CD14-positive monocyte (primary cell): ENCODE measurements around the gene ZBTB38. TPM values are rescaled to one million over a fixed set of nuclear protein-coding genes. Genes with fewer than 3 reads are reported as not detected.

Experiments used
- DNase-seq, 3 donors: peaks; one replicate each; pipeline ENCODE4 v3.0.0-alpha.2; 2011 to 2022
- H2AFZ ChIP-seq: 2 replicates; pipeline ENCODE4 v1.6.0; 2012; ENCODE audit warnings: mild to moderate bottlenecking, low read depth, low read length, inconsistent platforms; ENCODE audit not compliant: insufficient read depth, poor library complexity, severe bottlenecking
- H3K27ac ChIP-seq, 2 donors: 1 replicate in 1 of 2; 2 replicates in 1 of 2; pipeline ENCODE4 v1.5.1; 2012 to 2013; ENCODE audit warnings: low read length in 2 of 2, control low read depth in 1 of 2, inconsistent platforms in 1 of 2, low read depth in 1 of 2, mild to moderate bottlenecking in 1 of 2
- H3K27me3 ChIP-seq, 2 donors: one replicate each; pipeline versions ENCODE4 v1.6.0 to v1.6.1; 2011 to 2013; ENCODE audit warnings: low read length in 2 of 2; ENCODE audit not compliant: control insufficient read depth in 2 of 2, insufficient read depth in 2 of 2
- H3K36me3 ChIP-seq, 2 donors: replicated peaks in 1 of 2; 1 replicate in 1 of 2; 2 replicates in 1 of 2; pipeline versions ENCODE4 v1.5.1 to v1.6.1; 2012 to 2013; ENCODE audit warnings: low read length in 2 of 2, control low read depth in 1 of 2, inconsistent platforms in 1 of 2, mild to moderate bottlenecking in 1 of 2; ENCODE audit not compliant: insufficient read depth in 2 of 2, control insufficient read depth in 1 of 2
- H3K4me1 ChIP-seq, 2 donors: 1 replicate in 1 of 2; 2 replicates in 1 of 2; pipeline versions ENCODE4 v1.5.1 to v1.6.1; 2012 to 2013; ENCODE audit warnings: low read length in 2 of 2, control low read depth in 1 of 2, inconsistent platforms in 1 of 2, mild to moderate bottlenecking in 1 of 2, moderate library complexity in 1 of 2; ENCODE audit not compliant: insufficient read depth in 2 of 2, control insufficient read depth in 1 of 2
- H3K4me2 ChIP-seq: replicated peaks from 2 replicates; pipeline ENCODE3; 2012; ENCODE audit warnings: low read length, moderate library complexity, mild to moderate bottlenecking; ENCODE audit not compliant: poor library complexity, severe bottlenecking; ENCODE audit errors: extremely low read depth
- H3K4me3 ChIP-seq, 3 experiments: fragments of 200-600 bp in 1 of 3; sonication (generic) in 1 of 3; replicated peaks in 1 of 3; 1 replicate in 2 of 3; 2 replicates in 1 of 3; pipeline ENCODE4 v1.5.1; 2011 to 2013; ENCODE audit warnings: low read length in 3 of 3, mild to moderate bottlenecking in 3 of 3, control low read depth in 2 of 3, low read depth in 2 of 3, inconsistent platforms in 1 of 3, moderate library complexity in 1 of 3
- H3K79me2 ChIP-seq: 2 replicates; pipeline ENCODE4 v1.6.0; 2012; ENCODE audit warnings: mild to moderate bottlenecking, control low read depth, inconsistent platforms, low read length, moderate library complexity; ENCODE audit not compliant: insufficient read depth
- H3K9ac ChIP-seq: 2 replicates; pipeline ENCODE4 v1.6.0; 2017; ENCODE audit warnings: low read length, mild to moderate bottlenecking; ENCODE audit not compliant: insufficient read depth, poor library complexity, severe bottlenecking
- H3K9me3 ChIP-seq, 2 donors: replicated peaks in 1 of 2; 1 replicate in 1 of 2; 2 replicates in 1 of 2; pipeline versions ENCODE4 v1.5.1 to v1.6.1; 2012 to 2013; ENCODE audit warnings: low read length in 2 of 2, control low read depth in 1 of 2; ENCODE audit not compliant: control insufficient read depth in 1 of 2, insufficient read depth in 1 of 2
- H4K20me1 ChIP-seq: 2 replicates; pipeline ENCODE4 v1.6.0; 2012; ENCODE audit warnings: mild to moderate bottlenecking, low read length, control low read depth, moderate library complexity; ENCODE audit not compliant: insufficient read depth
- H3K27ac Mint-ChIP-seq, 7 donors: one replicate each; pipeline ENCODE4 v1.8.0; 2020; ENCODE audit warnings: mild to moderate bottlenecking in 7 of 7, mixed read lengths in 7 of 7, moderate library complexity in 6 of 7, inconsistent platforms in 2 of 7
- H3K27me3 Mint-ChIP-seq, 3 donors: one replicate each; pipeline ENCODE4 v1.8.0; 2021 to 2022; ENCODE audit warnings: low read depth in 3 of 3, mild to moderate bottlenecking in 3 of 3, mixed read lengths in 3 of 3, moderate library complexity in 3 of 3, inconsistent platforms in 1 of 3
- H3K36me3 Mint-ChIP-seq, 2 donors: one replicate each; pipeline ENCODE4 v1.8.0; 2020; ENCODE audit warnings: mixed read lengths in 2 of 2, inconsistent platforms in 1 of 2, mild to moderate bottlenecking in 1 of 2
- H3K4me1 Mint-ChIP-seq: one replicate; pipeline ENCODE4 v1.8.0; 2020; ENCODE audit warnings: mild to moderate bottlenecking, mixed read lengths
- H3K4me3 Mint-ChIP-seq, 2 donors: one replicate each; pipeline ENCODE4 v1.8.0; 2020; ENCODE audit warnings: mild to moderate bottlenecking in 2 of 2, mixed read lengths in 2 of 2, moderate library complexity in 1 of 2
- H3K9me3 Mint-ChIP-seq, 7 donors: one replicate each; pipeline ENCODE4 v1.8.0; 2020 to 2022; ENCODE audit warnings: mixed read lengths in 7 of 7, mild to moderate bottlenecking in 6 of 7, moderate library complexity in 6 of 7, inconsistent platforms in 2 of 7
- CTCF ChIP-seq: fragments of 200-600 bp; IDR thresholded peaks from one replicate; pipeline ENCODE4 v1.8.0; 2022; ENCODE audit warnings: antibody characterized with exemption, mild to moderate bottlenecking
- WGBS: methylation state at CpG from one replicate; pipeline ENCODE4 v1.1.5; 2013; ENCODE audit warnings: missing lambda C conversion rate; ENCODE audit not compliant: insufficient coverage; 5-methylcytosine and 5-hydroxymethylcytosine counted together
- intact Hi-C, 2 donors: fragments of 100-400 bp; cut with micrococcal nuclease; formaldehyde crosslinking; loops; one replicate each; pipeline versions ENCODE4 v1.15.0 to v1.15.1; 2023
- polyA plus RNA-seq, 3 donors: library from polyadenylated mRNA; depleted of rRNA in 1 of 3; unstranded in 2 of 3; stranded (reverse) in 1 of 3; fragments of 300-500 nt in 2 of 3; fragments of >200 nt in 1 of 3; fragmentation: Illumina TruSeq in 2 of 3; gene quantifications; 1 replicate in 2 of 3; 2 replicates in 1 of 3; pipeline ENCODE4 v1.2.3, GENCODE V29; 2012 to 2021

Gene ZBTB38
- polyA plus RNA-seq, 3 donors: 3.9 to 28.5 (median 19.0) TPM

GRCh38 chr3:141402476-141403171 is 34.3 kb downstream of the ZBTB38 start:
- Histone ChIP-seq H3K4me3 (peak overlapping the region; percentile 65 to 95 (median 85)), H3K36me3 (peaks cover 15 to 38% of the 10 kb centered on the region in 2 donors), H3K4me1 (peaks cover 22 to 24% of the 10 kb centered on the region in 2 donors), H3K9ac (peak overlapping the region; percentile 83), H3K27me3 (no peaks in the 10 kb centered on the region), H3K4me2 (peak overlapping the region; percentile 83), H4K20me1 (no peaks in the 10 kb centered on the region), H3K9me3 (no peaks in the 10 kb centered on the region), H2AFZ (peak overlapping the region; percentile 99), H3K79me2 (peaks cover 4% of the 10 kb centered on the region), H3K27ac (peak overlapping the region in 1 of 2 donors; percentile 77)
- WGBS: under 1% methylated on average over 55 of the region's 58 CpGs
- peaks cover 34 to 37% of the 10 kb centered on the region in 2 donors for H3K36me3 Mint-ChIP-seq
- H3K4me1 Mint-ChIP-seq: peaks cover 22% of the 10 kb centered on the region
- TF ChIP-seq CTCF: no peak
- DNase-seq: peak; percentile 10 to 47 (median 20)
- peak overlapping the region; percentile 92 for H3K4me3 Mint-ChIP-seq
- H3K27ac Mint-ChIP-seq: peak overlapping the region in 4 of 7 donors; percentile 35 to 76 (median 46)
- intact Hi-C loops: no loop called here
- peaks cover 0 to under 1% (median 0%) of the 10 kb centered on the region in 7 donors for H3K9me3 Mint-ChIP-seq
- H3K27me3 Mint-ChIP-seq: peaks cover 0 to 5% (median 0%) of the 10 kb centered on the region in 3 donors

- no peaks in the 10 kb centered on the region for H3K9me3 ChIP-seq
- no peak overlapping the region for H3K27ac Mint-ChIP-seq
- DNase-seq: no peak
- no peak overlapping the region for H2AFZ ChIP-seq
- H3K27me3 Mint-ChIP-seq: peaks cover 0 to 5% (median 0%) of the 10 kb centered on the region in 3 donors
- no peaks in the 10 kb centered on the region for H4K20me1 ChIP-seq
- WGBS: 71% methylated on average over 1 of the region's 4 CpGs
- no peak overlapping the region for H3K9ac ChIP-seq
- H3K4me1 ChIP-seq: peaks cover 22 to 24% of the 10 kb centered on the region in 2 donors
- no peak overlapping the region for H3K27ac ChIP-seq
- peaks cover 22% of the 10 kb centered on the region for H3K4me1 Mint-ChIP-seq
- peak overlapping the region; percentile 83 for H3K4me2 ChIP-seq
- no peak overlapping the region for H3K4me3 Mint-ChIP-seq
- TF ChIP-seq CTCF: no peak
- peaks cover 4% of the 10 kb centered on the region for H3K79me2 ChIP-seq
- intact Hi-C loops: no loop called here
- H3K36me3 ChIP-seq: peaks cover 15 to 41% of the 10 kb centered on the region in 2 donors
- H3K36me3 Mint-ChIP-seq: peaks cover 39 to 43% of the 10 kb centered on the region in 2 donors
- H3K9me3 Mint-ChIP-seq: no peaks in the 10 kb centered on the region
- no peaks in the 10 kb centered on the region for H3K27me3 ChIP-seq
- no peak overlapping the region for H3K4me3 ChIP-seq
Observed at GRCh38 chr3:141403576-141403975, 35.3 kb downstream of the ZBTB38 start.
